B cell (primary cell): Measurements from ENCODE around the gene ERP44. TPM values are rescaled to one million over a fixed set of nuclear protein-coding genes. Genes with fewer than 3 reads are reported as not detected.

Source experiments
- ATAC-seq: fragments of 200-7000 bp; cut with Tn5 transposase; one replicate; pipeline ENCODE4 v1.10.0; 2021; ENCODE audit warnings: low read depth, mild to moderate bottlenecking, moderate number of reproducible peaks, moderate library complexity
- CTCF ChIA-PET: fragments of 350-600 bp; sonication (Branson Sonifier 250); formaldehyde crosslinking; loops from one replicate; lab custom pipeline; 2021; ENCODE audit warnings: antibody characterized with exemption, inconsistent platforms; lab: Charles Lee
- POLR2A ChIA-PET: fragments of 350-600 bp; sonication (Branson Sonifier 250); formaldehyde crosslinking; loops from one replicate; lab custom pipeline; 2021; ENCODE audit warnings: antibody characterized with exemption; lab: Charles Lee
- DNase-seq: peaks from one replicate; pipeline ENCODE4 v3.0.0; 2013
- H2AFZ ChIP-seq: 2 replicates; pipeline ENCODE4 v1.6.1; 2012; ENCODE audit warnings: mild to moderate bottlenecking, low read depth, low read length; ENCODE audit not compliant: insufficient read depth, poor library complexity, severe bottlenecking
- H3K27ac ChIP-seq, 2 donors: 1 replicate in 1 of 2; 2 replicates in 1 of 2; pipeline ENCODE4 v1.5.1; 2012 to 2013; ENCODE audit warnings: low read length in 2 of 2, mild to moderate bottlenecking in 2 of 2, moderate library complexity in 1 of 2
- H3K27me3 ChIP-seq, 4 experiments: fragments of 200-600 bp in 1 of 4; sonication (generic) in 1 of 4; replicated peaks in 1 of 4; 1 replicate in 2 of 4; 2 replicates in 2 of 4; pipeline versions ENCODE4 v1.6.1 to v1.7.0; 2013 to 2016; ENCODE audit warnings: low read length in 3 of 4, mild to moderate bottlenecking in 2 of 4, mixed read lengths in 1 of 4, moderate library complexity in 1 of 4; ENCODE audit not compliant: insufficient read depth in 4 of 4, control insufficient read depth in 3 of 4; ENCODE audit errors: control extremely low read depth in 1 of 4
- H3K36me3 ChIP-seq, 2 experiments: replicated peaks in 1 of 2; 1 replicate in 1 of 2; 2 replicates in 1 of 2; pipeline versions ENCODE4 v1.6.1 to v1.7.1; 2013; ENCODE audit warnings: low read length in 1 of 2; ENCODE audit not compliant: insufficient read depth in 2 of 2, control insufficient read depth in 1 of 2; ENCODE audit errors: control extremely low read depth in 1 of 2, extremely low read depth in 1 of 2
- H3K4me1 ChIP-seq, 2 donors: fragments of 200-600 bp in 1 of 2; sonication (generic) in 1 of 2; 1 replicate in 1 of 2; 2 replicates in 1 of 2; pipeline versions ENCODE4 v1.5.1 to v1.6.1; 2013 to 2017; ENCODE audit warnings: low read length in 2 of 2; ENCODE audit not compliant: control insufficient read depth in 2 of 2, insufficient read depth in 2 of 2
- H3K4me2 ChIP-seq: replicated peaks from 2 replicates; pipeline ENCODE3; 2012; ENCODE audit warnings: mild to moderate bottlenecking, low read depth, low read length; ENCODE audit not compliant: poor library complexity, severe bottlenecking
- H3K4me3 ChIP-seq, 5 experiments: fragments of 200-600 bp in 1 of 5; sonication (generic) in 1 of 5; 1 replicate in 3 of 5; 2 replicates in 2 of 5; pipeline versions ENCODE4 v1.5.1 to v1.7.0; 2011 to 2016; ENCODE audit warnings: low read length in 4 of 5, mild to moderate bottlenecking in 4 of 5, low read depth in 2 of 5, control low read depth in 1 of 5, moderate library complexity in 1 of 5; ENCODE audit not compliant: insufficient read depth in 1 of 5; ENCODE audit errors: control extremely low read depth in 1 of 5, extremely low read depth in 1 of 5
- H3K79me2 ChIP-seq: fragments of 200-600 bp; sonication (generic); one replicate; pipeline ENCODE4 v1.6.0; 2016; ENCODE audit warnings: low read length; ENCODE audit not compliant: control insufficient read depth, insufficient read depth
- H3K9ac ChIP-seq: fragments of 200-600 bp; sonication (generic); 2 replicates; pipeline ENCODE4 v1.6.1; 2017; ENCODE audit warnings: mild to moderate bottlenecking, low read length, moderate library complexity
- H3K9me3 ChIP-seq, 3 donors: one replicate each; pipeline versions ENCODE4 v1.6.1 to v1.7.1; 2013; ENCODE audit warnings: low read length in 2 of 3; ENCODE audit not compliant: control insufficient read depth in 2 of 3, insufficient read depth in 1 of 3; ENCODE audit errors: control extremely low read depth in 1 of 3
- H4K20me1 ChIP-seq: 2 replicates; pipeline ENCODE4 v1.6.0; 2012; ENCODE audit warnings: mild to moderate bottlenecking, low read length; ENCODE audit not compliant: insufficient read depth, control insufficient read depth, poor library complexity, severe bottlenecking
- H3K27ac Mint-ChIP-seq: one replicate; pipeline ENCODE4 v1.8.0; 2021; ENCODE audit warnings: mixed read lengths
- H3K27me3 Mint-ChIP-seq: one replicate; pipeline ENCODE4 v1.8.0; 2021; ENCODE audit warnings: mixed read lengths
- H3K4me1 Mint-ChIP-seq: one replicate; pipeline ENCODE4 v1.8.0; 2021; ENCODE audit warnings: mixed read lengths
- H3K4me3 Mint-ChIP-seq: one replicate; pipeline ENCODE4 v1.8.0; 2021; ENCODE audit warnings: mixed read lengths
- H3K9me3 Mint-ChIP-seq: one replicate; pipeline ENCODE4 v1.8.0; 2022; ENCODE audit warnings: mixed read lengths; ENCODE audit not compliant: insufficient read depth
- EZH2 ChIP-seq: IDR thresholded peaks from 2 replicates; pipeline ENCODE4 v1.6.1; 2012; ENCODE audit warnings: borderline replicate concordance, low read depth, mild to moderate bottlenecking, moderate library complexity, low read length; ENCODE audit not compliant: insufficient read depth, poor library complexity, severe bottlenecking
- WGBS: methylation state at CpG from one replicate; pipeline ENCODE4 v1.1.5; 2013; ENCODE audit warnings: missing lambda C conversion rate; ENCODE audit not compliant: insufficient coverage; 5-methylcytosine and 5-hydroxymethylcytosine counted together
- intact Hi-C: fragments of 100-400 bp; cut with micrococcal nuclease; formaldehyde crosslinking; loops from one replicate; pipeline ENCODE4 v1.10.0; 2022
- polyA plus RNA-seq: library from polyadenylated mRNA; depleted of rRNA; stranded (reverse); fragments of >200 nt; gene quantifications from 2 replicates; pipeline ENCODE4 v1.2.3, GENCODE V29; 2012
- total RNA-seq, 2 donors: library from RNA; stranded (reverse); fragments of 120-200 nt in 1 of 2; gene quantifications; 1 replicate in 1 of 2; 2 replicates in 1 of 2; pipeline versions ENCODE4 v1.2.3 to v1.2.4, GENCODE V29; 2013 to 2022
- TF ChIP-seq, protein P1 (sequence below): fragments of 200-600 bp; IDR thresholded peaks from one replicate; pipeline ENCODE4 v1.8.0; 2022; ENCODE audit warnings: antibody characterized with exemption, mild to moderate bottlenecking

Gene ERP44
- total and polyA plus RNA-seq, 2 donors (not counting 1 experiment from before 2014, with no cell fraction given) = 10.5 to 18.4 TPM

GRCh38 chr9:99970481-99970880, 128.3 kb downstream of the ERP44 start:
- no peak overlapping the region for H2AFZ ChIP-seq
- H3K4me1 ChIP-seq = no peaks in the 10 kb centered on the region
- no peaks in the 10 kb centered on the region for H3K79me2 ChIP-seq
- no peaks in the 10 kb centered on the region for H3K9me3 Mint-ChIP-seq
- H3K4me1 Mint-ChIP-seq = no peaks in the 10 kb centered on the region
- intact Hi-C loops = no loop called here
- TF ChIP-seq, protein P1, sequence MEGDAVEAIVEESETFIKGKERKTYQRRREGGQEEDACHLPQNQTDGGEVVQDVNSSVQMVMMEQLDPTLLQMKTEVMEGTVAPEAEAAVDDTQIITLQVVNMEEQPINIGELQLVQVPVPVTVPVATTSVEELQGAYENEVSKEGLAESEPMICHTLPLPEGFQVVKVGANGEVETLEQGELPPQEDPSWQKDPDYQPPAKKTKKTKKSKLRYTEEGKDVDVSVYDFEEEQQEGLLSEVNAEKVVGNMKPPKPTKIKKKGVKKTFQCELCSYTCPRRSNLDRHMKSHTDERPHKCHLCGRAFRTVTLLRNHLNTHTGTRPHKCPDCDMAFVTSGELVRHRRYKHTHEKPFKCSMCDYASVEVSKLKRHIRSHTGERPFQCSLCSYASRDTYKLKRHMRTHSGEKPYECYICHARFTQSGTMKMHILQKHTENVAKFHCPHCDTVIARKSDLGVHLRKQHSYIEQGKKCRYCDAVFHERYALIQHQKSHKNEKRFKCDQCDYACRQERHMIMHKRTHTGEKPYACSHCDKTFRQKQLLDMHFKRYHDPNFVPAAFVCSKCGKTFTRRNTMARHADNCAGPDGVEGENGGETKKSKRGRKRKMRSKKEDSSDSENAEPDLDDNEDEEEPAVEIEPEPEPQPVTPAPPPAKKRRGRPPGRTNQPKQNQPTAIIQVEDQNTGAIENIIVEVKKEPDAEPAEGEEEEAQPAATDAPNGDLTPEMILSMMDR = no peak
- TF ChIP-seq EZH2 = no peak
- H3K9ac ChIP-seq = no peak overlapping the region
- no peaks in the 10 kb centered on the region for H3K27me3 Mint-ChIP-seq
- H3K27ac Mint-ChIP-seq = no peak overlapping the region
- WGBS = 100% methylated on average over 1 of the region's 2 CpGs
- no peaks in the 10 kb centered on the region for H4K20me1 ChIP-seq
- H3K4me3 Mint-ChIP-seq = no peak overlapping the region
- peaks cover 0 to 16% of the 10 kb centered on the region in 2 experiments for H3K36me3 ChIP-seq
- ChIA-PET CTCF (no interaction called here), POLR2A (no interaction called here)
- no peak overlapping the region for H3K27ac ChIP-seq
- no peak overlapping the region for H3K4me2 ChIP-seq
- DNase-seq (no peak), ATAC-seq (no peak)
- H3K27me3 ChIP-seq = no peaks in the 10 kb centered on the region
- H3K4me3 ChIP-seq = no peak overlapping the region
- no peaks in the 10 kb centered on the region for H3K9me3 ChIP-seq

DNA sequence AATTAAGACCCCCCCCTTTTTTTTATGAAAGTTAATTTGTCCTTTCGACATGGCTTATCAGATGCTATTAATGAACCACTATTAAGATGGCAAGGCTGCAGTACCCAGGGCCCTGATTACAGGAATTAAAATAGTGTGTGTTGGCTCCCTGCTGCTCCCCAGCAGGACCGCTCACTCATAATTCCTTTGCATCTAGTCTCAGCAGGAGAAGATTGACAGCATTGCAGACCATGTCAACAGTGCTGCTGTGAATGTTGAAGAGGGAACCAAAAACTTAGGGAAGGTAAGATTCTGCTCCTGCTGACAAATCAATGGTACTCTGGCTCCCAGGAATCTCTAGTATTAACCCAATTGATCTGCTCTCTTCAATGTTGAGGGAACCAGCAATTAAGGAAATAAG, 131.3 kb downstream of the ERP44 start:
- intact Hi-C loops = no loop called here
- Mint-ChIP-seq H3K27ac (no peak overlapping the region), H3K9me3 (no peaks in the 10 kb centered on the region), H3K4me1 (no peaks in the 10 kb centered on the region), H3K4me3 (no peak overlapping the region), H3K27me3 (no peaks in the 10 kb centered on the region)
- ChIA-PET CTCF (interaction anchor here (1.0 kb wide), 1 partner anchor 13 kb away, joined by 4 read pairs; no protein-coding TSS in a partner anchor), POLR2A (no interaction called here)
- ATAC-seq (no peak), DNase-seq (no peak)
- H3K27me3 ChIP-seq = no peaks in the 10 kb centered on the region
- no peaks in the 10 kb centered on the region for H4K20me1 ChIP-seq
- TF ChIP-seq, protein P1 = no peak
- TF ChIP-seq EZH2 = no peak
- no peak overlapping the region for H3K9ac ChIP-seq
- H3K4me2 ChIP-seq = no peak overlapping the region
- no peaks in the 10 kb centered on the region for H3K9me3 ChIP-seq
- no peaks in the 10 kb centered on the region for H3K79me2 ChIP-seq
- no peak overlapping the region for H2AFZ ChIP-seq
- H3K27ac ChIP-seq = no peak overlapping the region
- WGBS = 100% methylated on average over 1 of the region's 2 CpGs
- H3K36me3 ChIP-seq = peaks cover 2 to 16% of the 10 kb centered on the region in 2 experiments
- no peak overlapping the region for H3K4me3 ChIP-seq
- no peaks in the 10 kb centered on the region for H3K4me1 ChIP-seq
